Left colon (tissue), 2 donors: ENCODE results near the gene SLC51B. TPM values are rescaled to one million over a fixed set of nuclear protein-coding genes. Genes with fewer than 3 reads are reported as not detected.
"Not testable (repeated sequence)": the region's sequence is repeated elsewhere in the genome, so short reads cannot be mapped to it uniquely, and the experiment has no call there.

Experiments used
- ATAC-seq: fragments of 200-7000 bp; cut with Tn5 transposase; one replicate; pipeline ENCODE4 v1.9.1; 2020; ENCODE audit warnings: mild to moderate bottlenecking, moderate library complexity
- DNase-seq, 2 donors: peaks; one replicate each; pipeline ENCODE4 v3.0.0-alpha.2; 2020
- intact Hi-C, 2 donors: fragments of 100-400 bp; cut with DNase I in 1 of 2; cut with micrococcal nuclease in 1 of 2; formaldehyde crosslinking; loops; one replicate each; pipeline versions ENCODE4 v1.11.2 to v1.14.0; 2022; cut with DNase I, micrococcal nuclease
- long read RNA-seq: library from polyadenylated mRNA; unstranded; transcript quantifications from one replicate; pipeline ENCODE4 v2.0.0, GENCODE V29; 2021
- total RNA-seq, 2 donors: library from RNA; stranded (reverse); fragmentation: NEBNext Ultra II Directional; extraction: Animal tissue kit (Norgen Biotek cat#: 25700); gene quantifications; one replicate each; pipeline ENCODE4 v1.2.1, GENCODE V29; 2021
- donor health status: DM: no; HTN: no; CAD: no.
- donor health status: DM: yes; HTN: yes; CAD: no.

The SLC51B gene
- total RNA-seq: 100 to 1,000 TPM; 104 to 127 TPM
- long read RNA-seq, transcript SLC51B-201 (4 exons, 940 nt): major isoform, 59 of 71 reads
- long read RNA-seq, partial matches to known transcripts: 7 of 71 reads
- long read RNA-seq, other reads (novel, unspliced or antisense): 5 of 71 reads

DNA sequence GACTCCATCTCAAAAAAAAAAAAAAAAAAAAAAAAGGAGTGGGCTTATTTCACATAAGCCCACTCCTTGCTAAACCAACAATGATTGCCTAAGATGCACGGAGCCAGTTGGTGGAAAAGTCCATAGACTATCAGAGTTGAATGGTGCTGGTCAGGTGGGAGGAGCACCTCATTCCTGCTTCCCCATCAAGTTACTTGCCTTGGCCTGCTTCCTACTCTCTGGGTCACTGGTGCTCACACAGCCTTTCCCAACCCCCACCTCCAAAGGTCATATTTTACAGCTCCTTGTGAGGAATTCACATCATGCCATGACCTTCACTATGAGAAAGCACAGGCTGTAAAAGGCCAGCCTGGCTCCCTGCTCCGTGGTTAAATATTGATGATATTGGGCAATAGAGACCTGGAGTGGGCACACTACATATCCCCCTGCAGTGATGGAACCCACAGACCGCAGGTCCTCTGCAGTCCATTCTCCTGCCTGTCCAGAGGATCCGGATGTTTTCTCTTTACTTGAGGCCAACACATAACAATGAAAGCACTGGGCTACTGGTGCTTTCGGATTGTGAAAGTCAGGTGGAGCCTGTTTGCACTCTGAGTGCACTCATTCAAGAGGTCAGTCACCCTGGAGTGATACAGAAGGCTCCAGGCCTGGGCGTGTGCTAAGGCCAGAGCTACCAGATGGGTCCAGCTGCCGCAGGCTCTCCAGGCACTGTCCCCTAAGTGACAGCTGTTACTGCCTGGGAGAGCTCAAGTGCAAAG, at the start of gene SLC51B:
Gene SLC51B (plus strand): TSS at position 664 of the 758 bp plus-strand sequence. CDS start 4,618 bp downstream, outside the sequence.
- intact Hi-C loops: loop anchor here in 1 of 2 donors (10.0 kb wide), 1 partner anchor 50 kb away; no protein-coding TSS in a partner anchor
- DNase-seq (peak; percentile 74 to 85), ATAC-seq (peak; percentile 74)

DNA sequence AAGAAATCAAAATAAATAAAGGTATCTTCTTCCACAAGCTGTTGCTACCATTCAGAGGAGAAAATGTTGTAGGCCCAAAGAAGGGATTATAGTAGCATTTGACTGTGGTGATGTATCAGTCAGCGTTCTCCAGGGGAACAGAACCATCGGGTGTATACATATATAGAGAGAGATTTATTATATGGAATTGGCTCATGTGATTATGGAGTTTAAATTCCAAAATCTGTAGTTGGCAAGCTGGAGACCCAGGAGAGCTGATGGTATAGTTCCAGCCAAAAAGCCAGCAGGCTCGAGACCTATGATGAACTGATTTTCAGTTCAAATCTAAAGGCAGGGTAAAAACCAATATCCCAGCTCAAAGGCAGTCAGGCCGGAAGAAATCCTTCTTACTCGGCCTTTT, 48.1 kb upstream of the SLC51B start:
- no peak for ATAC-seq
- intact Hi-C loops: no loop called here
- DNase-seq: no peak

DNA sequence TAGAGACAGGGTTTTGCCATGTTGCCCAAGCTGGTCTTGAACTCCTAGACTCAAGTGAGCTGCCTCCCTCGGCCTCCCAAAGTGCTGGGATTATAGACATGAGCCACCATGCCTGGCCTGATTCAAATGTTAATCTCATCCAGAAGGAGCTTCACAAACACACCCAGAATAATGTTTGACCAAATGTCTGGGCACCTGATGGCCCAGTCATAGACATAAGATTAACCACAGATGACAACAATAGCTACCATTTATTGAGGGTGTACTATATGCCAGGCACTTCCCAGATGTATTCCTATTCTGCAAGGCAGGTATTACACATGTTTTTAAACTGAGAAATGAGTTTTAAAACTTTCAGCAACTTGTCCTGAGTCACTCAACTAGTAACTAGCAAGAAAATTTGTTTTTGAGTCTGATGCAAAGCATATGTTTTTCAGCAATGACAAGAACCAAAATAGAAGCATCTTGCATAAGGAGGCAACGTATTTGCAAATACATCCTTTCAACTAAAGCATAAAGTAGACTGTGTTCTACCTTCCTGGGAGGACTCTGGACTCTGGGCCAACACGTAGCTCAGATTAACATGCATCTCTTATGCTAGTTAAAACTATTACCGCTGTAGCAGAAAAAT, 47.3 kb upstream of the SLC51B start:
- DNase-seq: no peak

DNA sequence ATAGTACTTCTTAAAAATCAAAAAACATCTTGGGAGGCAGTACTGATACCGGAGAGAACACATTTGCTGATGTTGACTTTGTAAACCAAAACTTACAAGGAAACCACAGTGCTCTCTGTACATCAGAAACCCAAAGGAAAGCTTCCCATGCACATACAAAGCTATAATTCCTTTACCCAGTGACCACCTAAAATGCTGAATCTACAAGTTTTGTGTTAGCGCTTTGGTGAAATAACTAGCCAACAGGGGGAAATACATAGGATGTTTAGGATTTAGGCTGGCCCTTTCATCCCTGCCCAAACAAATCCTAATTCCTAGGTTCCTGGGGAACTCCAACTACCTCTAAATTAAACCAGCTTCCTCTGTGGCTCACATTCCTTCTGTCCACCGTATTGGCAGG, 40.2 kb upstream of the SLC51B start:
- ATAC-seq (no peak), DNase-seq (no peak)
- intact Hi-C loops: no loop called here

More for the DNA sequence above, 47.3 kb upstream of the SLC51B start:
- intact Hi-C loops: no loop called here
- ATAC-seq: no peak

DNA sequence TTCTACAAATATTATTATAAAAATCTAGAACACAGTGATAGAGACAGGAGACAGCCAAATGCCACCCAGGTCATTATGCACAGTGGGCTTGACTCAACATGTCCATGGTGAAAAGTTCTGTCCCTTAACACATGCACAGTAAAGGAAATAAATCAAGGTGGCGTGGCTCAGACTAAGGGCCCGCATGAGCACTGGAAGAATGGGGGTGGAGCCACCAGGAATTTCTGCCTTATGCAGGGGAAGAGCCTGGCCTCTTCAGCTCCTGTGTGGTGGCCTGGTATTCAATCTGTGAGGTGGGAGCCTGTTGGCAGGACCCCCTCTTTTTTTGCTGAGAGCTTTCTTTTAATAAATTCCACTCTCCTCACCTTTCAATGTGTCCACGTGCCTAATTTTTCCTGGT, 38.3 kb upstream of the SLC51B start:
- DNase-seq (no peak), ATAC-seq (no peak)
- intact Hi-C loops: no loop called here

DNA sequence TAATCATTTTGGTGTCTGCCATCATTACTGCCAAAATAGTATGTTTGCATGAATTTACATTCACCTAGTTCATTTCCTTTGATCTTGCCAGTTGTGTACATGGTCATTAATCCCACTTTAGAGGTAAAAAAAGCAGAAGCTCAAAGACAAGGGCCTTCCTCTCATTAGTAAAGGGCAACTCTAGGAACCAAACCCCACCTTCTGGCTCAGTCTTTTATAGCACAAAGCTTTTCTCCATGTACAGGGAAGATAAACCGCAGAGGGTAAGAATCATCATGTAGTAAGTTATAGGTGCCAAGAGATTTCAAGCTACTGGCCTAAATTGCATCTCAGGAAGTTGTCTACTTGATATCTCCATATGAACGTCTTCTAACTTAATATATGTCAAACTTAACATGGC, 36.2 kb upstream of the SLC51B start:
- DNase-seq: no peak
- ATAC-seq: no peak
- intact Hi-C loops: no loop called here

DNA sequence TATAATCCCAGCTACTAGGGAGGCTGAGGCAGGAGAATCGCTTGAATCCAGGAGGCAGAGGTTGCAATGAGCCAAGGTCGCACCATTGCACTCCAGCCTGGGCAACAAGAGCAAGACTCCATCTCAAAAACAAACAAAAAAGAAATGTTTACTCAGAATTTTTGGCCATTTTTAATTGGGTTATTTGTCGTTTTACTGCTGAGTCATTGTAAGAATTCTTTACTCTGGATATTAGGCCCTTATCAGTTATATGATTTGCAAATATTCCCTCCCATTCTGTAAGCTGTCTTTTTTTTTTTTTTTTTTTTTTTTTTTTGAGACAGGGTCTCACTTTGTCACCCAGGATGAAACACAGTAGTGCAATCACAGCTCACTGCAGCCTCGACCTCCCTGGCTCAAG, 34.0 kb upstream of the SLC51B start:
- intact Hi-C loops, ATAC-seq, DNase-seq: not testable (repeated sequence)

DNA sequence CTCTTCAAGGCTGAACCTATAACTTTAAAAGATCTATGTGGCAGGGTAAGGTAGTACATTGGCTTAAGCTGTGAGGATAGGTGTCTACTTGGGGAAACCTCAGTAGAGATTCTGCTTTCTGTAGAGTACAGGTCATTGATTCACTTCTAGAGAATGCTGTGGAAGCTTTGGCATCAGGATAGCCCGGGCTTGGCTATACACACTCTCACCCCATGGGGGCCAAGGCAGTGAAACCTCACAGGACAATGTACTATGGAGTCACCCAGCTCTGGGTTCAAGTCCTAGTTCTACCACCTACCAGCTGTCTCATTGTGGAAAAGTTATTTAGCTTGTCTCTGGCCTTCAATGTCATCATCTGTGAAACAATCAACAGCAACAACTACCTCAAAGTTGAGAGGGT, 24.8 kb upstream of the SLC51B start:
- intact Hi-C loops: no loop called here
- no peak for DNase-seq
- no peak for ATAC-seq

DNA sequence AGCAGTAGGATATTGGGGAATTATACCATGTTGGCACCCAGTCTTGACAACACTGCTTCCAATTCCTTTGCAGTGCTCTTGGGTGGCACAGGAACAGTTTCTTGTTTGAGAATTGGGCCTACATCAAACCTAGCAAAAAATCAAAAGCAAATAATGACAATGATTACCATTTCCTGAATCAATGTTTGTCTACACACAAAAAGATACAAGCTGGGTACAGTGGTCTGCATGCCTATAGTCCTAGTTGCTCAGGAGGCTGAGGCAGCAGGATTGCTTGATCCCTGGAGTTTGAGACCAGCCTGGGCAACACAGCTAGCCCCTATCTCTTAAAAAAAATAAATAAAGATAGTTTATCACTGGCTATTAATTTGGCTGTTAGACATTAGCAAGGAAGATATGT, 23.7 kb upstream of the SLC51B start:
- ATAC-seq (no peak), DNase-seq (no peak)
- intact Hi-C loops: no loop called here

DNA sequence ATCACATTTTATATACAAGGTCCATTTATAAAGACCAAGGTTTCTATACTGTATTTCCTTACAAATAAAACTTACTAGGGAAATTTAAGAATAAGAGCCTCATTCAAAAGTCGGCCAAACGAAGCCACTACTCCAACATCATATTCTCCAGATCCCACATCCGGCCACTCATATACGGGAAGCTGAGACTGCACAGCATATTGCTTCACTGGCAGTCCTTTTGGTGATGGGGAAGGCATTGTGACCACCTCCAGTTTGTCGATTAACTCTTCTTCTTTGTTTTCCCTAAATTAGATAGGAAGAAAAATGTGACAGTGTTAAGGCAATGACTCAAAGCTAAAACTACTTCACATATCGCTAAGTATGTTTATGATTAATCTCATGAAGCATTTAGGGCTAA, 18.4 kb upstream of the SLC51B start:
- ATAC-seq: no peak
- DNase-seq: no peak
- intact Hi-C loops: no loop called here

DNA sequence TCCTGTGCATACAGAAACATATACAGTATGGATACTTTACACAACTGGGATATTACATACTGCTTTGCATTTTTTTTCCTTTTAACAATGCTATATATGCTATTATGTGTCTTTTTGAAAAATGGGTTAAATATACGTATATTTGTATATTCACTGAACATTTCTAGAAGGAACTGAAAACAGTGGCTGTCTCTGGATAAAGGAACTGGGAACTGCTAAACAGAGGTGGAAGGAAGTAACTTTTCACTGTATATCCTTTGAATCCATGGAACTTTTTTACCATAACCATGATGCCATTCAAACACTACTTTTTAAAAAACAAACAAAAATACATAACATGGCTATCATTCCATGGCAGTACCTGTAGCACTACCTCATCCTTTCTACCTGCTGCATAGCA, 17.6 kb upstream of the SLC51B start:
- DNase-seq (no peak), ATAC-seq (no peak)
- intact Hi-C loops: no loop called here

DNA sequence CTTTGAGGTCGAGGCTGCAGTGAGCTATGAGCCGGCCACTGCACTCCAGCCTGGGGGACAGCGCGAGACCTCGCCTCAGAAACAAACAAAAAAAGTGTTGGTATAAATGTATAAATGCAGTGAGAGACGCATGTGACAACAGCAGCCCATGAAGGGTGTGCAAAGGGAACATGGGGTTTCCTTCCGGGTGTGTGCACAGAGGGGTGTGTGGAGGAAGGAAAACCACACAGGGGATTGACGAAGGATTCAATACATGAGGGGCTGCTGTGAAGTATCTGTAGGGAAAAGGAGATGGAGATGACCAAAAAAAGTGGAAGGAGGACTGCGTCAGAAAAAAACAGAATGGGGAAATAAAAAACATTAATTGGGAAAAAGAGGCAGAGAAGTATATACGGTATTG, 16.8 kb upstream of the SLC51B start:
- no peak for DNase-seq
- intact Hi-C loops: no loop called here
- peak; percentile 44 for ATAC-seq

DNA sequence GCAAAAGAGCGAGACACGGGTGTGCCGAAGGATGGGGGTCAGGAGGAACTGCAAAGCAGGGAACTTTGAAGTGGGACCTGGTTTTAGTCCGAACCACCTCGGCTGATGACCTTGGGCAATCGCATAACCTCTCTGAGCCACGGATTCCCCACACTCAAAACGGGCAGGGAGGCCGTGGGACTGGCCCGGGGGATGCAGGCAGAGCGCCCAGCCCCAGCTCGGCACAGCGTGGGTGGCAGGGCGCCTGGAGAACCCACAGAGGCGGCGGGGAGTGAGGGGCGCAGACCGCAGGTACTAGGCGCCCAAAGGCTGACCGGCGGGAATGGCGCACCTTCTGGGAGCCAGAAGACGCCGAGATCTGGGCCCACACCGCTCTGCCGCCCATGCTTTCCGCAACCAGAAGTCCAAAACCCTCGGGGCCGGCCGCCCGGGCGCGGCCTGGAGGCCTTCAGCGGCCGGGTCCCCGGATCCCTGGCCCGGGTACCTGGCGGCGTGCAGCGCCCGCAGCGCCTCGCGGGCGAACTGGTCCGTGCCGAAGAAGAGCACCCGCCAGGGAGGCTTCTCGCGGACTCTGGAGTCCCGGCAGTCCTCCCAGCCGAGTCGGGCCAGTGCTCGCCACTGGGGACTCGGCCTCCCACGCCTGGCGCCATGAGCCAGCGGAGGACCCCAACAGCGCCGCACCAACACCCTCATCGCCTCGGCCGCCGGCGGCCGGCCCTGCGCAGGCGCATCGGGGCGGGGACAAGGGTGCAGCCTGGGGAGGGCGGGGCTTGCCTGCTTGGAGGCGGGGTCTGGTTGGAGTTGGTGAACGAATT, 16.1 kb upstream of the SLC51B start, which contains the start of gene MTFMT:
Gene MTFMT (minus strand): TSS at position 719 of the 815 bp plus-strand sequence. CDS start 26 bp downstream, at position 693.
- intact Hi-C loops: no loop called here
- DNase-seq (peak; percentile 91 to 97), ATAC-seq (peak; percentile 78)

DNA sequence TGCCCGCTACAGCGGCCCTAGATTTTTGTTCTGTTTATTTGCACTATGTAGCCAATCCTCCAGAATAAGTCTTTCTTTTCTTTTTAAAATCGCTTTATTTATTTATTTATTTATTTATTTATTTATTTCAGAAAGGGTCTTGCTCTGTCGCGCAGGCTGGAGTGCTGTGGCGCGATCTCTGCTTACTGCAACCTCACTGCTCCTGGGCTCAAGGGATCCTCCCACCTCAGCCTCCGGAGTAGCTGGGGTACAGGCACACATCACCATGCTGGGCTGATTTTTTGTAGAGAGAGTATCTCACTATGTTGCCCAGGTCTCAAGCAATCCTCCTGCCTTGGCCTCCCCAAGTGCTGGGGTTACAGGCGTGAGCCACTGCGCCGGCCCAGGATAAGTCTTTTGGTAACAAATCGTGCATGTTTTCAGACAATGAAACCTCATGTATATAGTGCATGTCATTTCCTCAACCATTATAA, 15.4 kb upstream of the SLC51B start:
- ATAC-seq (no peak), DNase-seq (no peak)
- intact Hi-C loops: no loop called here

DNA sequence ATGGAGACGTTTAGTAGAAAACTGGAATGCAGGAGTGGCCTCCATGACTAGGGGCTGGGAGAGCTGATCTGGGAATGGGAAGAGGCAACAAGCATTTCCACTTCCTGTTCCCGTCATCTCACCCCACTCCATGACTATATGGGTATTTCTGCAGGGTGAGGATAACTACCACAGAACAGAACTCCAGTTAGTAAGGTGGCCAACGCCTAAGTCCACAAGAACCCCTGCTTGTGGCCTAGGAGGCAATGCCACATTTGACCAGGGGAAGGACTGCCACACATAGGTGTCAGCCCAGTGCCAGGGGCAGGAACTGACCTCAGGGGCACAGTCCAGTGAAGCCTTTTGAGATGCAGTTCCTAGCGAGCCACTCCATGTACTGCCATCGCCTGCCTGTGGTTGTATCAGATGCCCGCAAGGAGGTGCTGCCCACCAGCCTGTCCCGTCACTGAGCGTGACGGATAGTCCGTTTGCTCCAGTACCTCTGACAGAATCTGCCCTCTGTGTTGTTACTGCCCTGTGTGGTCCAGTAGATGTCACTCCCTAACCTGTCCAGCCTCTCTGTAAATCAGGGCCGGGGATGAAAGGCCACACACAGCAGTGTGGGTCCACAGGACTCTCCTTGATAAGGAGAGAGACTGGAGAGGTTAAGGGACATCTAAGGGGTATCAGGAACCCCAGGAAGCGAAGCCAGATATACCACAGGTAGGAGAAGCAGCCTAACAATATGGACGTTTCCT, 12.2 kb upstream of the SLC51B start:
- peak; percentile 74 for ATAC-seq
- DNase-seq: peak; percentile 75
- intact Hi-C loops: no loop called here

DNA sequence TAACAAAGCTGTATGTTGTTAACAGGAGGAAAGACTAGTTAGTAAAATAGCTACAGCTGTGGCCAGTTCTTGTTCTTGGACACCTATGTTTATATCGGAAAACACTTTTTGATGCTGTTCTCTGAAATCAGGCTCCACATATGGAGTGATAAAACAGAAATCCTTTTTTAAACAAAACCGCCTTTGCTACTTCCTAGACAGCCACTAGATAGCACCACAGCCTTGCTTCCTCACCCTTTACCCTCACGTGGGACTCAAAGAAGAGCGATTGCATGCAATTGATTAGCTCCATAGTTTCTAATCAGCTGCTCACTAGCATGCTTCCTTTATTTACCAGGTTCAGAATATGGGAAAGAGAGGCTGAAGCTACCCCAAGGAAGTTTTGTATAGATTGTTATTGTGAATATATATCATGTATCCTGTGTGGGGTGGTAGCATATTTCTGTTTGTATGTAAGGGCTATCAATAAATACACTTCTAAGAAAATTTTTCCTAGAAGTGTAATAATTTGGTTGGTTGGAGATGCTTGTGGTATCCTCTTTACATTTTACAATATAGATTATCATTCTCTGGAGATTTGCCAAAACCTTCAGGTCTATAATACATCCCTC, 11.4 kb upstream of the SLC51B start:
- intact Hi-C loops: no loop called here
- peak; percentile 48 for ATAC-seq
- no peak for DNase-seq

DNA sequence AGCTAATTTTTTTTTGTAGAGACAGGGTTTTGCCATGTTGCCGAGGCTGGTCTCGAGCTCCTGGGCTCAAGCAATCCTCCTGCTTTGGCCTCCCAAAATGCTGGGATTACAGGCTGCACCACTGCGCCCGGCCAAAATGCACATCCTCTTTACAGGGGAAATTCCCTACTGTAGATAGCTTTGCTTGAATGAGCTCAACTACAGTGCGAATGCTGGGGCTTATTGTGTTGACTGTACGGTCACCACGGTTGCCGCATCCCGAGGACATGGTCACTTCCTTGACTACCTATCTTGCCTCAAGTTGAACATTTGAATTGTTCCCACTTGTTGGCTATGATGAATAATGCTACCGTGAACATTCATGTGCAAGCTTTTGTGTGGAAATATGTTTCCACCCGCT, 10.5 kb upstream of the SLC51B start:
- intact Hi-C loops: no loop called here
- no peak for ATAC-seq

DNA sequence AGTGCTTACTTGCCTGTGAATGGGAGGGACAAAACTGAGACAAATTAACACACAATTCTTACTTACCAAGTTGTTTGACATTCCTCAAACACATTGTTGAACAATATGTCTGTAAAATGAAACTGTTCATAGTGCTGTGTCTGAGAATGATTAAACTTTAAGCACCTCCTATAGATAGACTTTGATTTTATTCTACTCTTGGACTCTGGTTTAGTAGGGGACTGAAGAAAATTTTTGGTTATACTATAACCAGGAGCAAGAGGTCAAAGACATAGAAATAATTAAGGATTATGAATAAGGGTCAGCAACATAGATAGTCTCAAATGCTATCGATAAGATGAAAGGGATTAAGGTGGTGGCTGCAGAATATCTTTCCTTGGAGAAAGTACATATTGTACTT, 7.9 kb upstream of the SLC51B start:
- no peak for DNase-seq
- ATAC-seq: peak; percentile 59
- intact Hi-C loops: no loop called here

More for the DNA sequence above, 10.5 kb upstream of the SLC51B start:
- no peak for DNase-seq
